Activated T-helper 17 cell treated with anti-CD3 and anti-CD28 coated beads, Interleukin-2, amount 50 U/mL, for 72 hours (primary cell): ENCODE results near the gene CABP4. TPM values are rescaled to one million over a fixed set of nuclear protein-coding genes. Genes with fewer than 3 reads are reported as not detected.

Experiments used
- ATAC-seq: fragments of 150-1000 bp; cut with Tn5 transposase; replicated peaks from 2 replicates; pipeline ENCODE4 v1.10.0; 2021; ENCODE audit warnings: mild to moderate bottlenecking, moderate library complexity
- H3K27ac Mint-ChIP-seq: one replicate; pipeline ENCODE4 v1.8.0; 2022; ENCODE audit warnings: mixed read lengths
- H3K27me3 Mint-ChIP-seq: one replicate; pipeline ENCODE4 v1.8.0; 2022; ENCODE audit warnings: mixed read lengths
- H3K36me3 Mint-ChIP-seq: one replicate; pipeline ENCODE4 v1.8.0; 2022; ENCODE audit warnings: low read depth, mild to moderate bottlenecking, mixed read lengths
- H3K4me1 Mint-ChIP-seq: one replicate; pipeline ENCODE4 v1.8.0; 2022; ENCODE audit warnings: mixed read lengths
- H3K4me3 Mint-ChIP-seq: one replicate; pipeline ENCODE4 v1.8.0; 2022; ENCODE audit warnings: mild to moderate bottlenecking, mixed read lengths
- H3K9me3 Mint-ChIP-seq: one replicate; pipeline ENCODE4 v1.8.0; 2022; ENCODE audit warnings: mixed read lengths
- total RNA-seq, 2 donors: library from RNA; stranded (reverse); gene quantifications; one replicate each; pipeline ENCODE4 v1.2.3, GENCODE V29; 2022

The CABP4 gene
- total RNA-seq, 2 donors from 2014 or later = 0.32 to 2.2 TPM

GRCh38 chr11:67505605-67506396, 50.6 kb downstream of the CABP4 start:
- peak; percentile 67 for ATAC-seq
- H3K9me3 Mint-ChIP-seq = no peaks in the 10 kb centered on the region
- peaks cover 71% of the 10 kb centered on the region for H3K36me3 Mint-ChIP-seq
- H3K4me3 Mint-ChIP-seq = peak overlapping the region; percentile 94
- peak overlapping the region; percentile 98 for H3K27ac Mint-ChIP-seq
- no peaks in the 10 kb centered on the region for H3K27me3 Mint-ChIP-seq
- peaks cover 25% of the 10 kb centered on the region for H3K4me1 Mint-ChIP-seq

GRCh38 chr11:67506426-67507051, 51.4 kb downstream of the CABP4 start:
- Mint-ChIP-seq H3K4me1 (peaks cover 18% of the 10 kb centered on the region), H3K27ac (peak overlapping the region; percentile 98), H3K4me3 (peak overlapping the region; percentile 94), H3K36me3 (peaks cover 64% of the 10 kb centered on the region), H3K9me3 (no peaks in the 10 kb centered on the region), H3K27me3 (no peaks in the 10 kb centered on the region)
- no peak for ATAC-seq

- peaks cover 18% of the 10 kb centered on the region for H3K4me1 Mint-ChIP-seq
- ATAC-seq = no peak
- no peaks in the 10 kb centered on the region for H3K27me3 Mint-ChIP-seq
These were observed 52.2 kb downstream of the CABP4 start for GRCh38 chr11:67507242-67507863.

GRCh38 chr11:67507864-67508485, 52.8 kb downstream of the CABP4 start, which contains the start of gene CDK2AP2:
CDK2AP2 (minus strand) TSS chr11:67508162; CDS start chr11:67508082, 80 bp downstream.
- no peaks in the 10 kb centered on the region for H3K9me3 Mint-ChIP-seq
- peak within 1 kb of the TSS; percentile 98 for H3K27ac Mint-ChIP-seq
- H3K4me3 Mint-ChIP-seq = peak within 1 kb of the TSS; percentile 94
- H3K27me3 Mint-ChIP-seq = no peaks in the 10 kb centered on the region
- H3K36me3 Mint-ChIP-seq = peaks cover 49% of the 10 kb centered on the region
- ATAC-seq = peak; percentile 77
- H3K4me1 Mint-ChIP-seq = peaks cover 15% of the 10 kb centered on the region

More at GRCh38 chr11:67507242-67507863, 52.2 kb downstream of the CABP4 start:
- Mint-ChIP-seq H3K27ac (peak overlapping the region; percentile 98), H3K4me3 (peak overlapping the region; percentile 94), H3K36me3 (peaks cover 55% of the 10 kb centered on the region), H3K9me3 (no peaks in the 10 kb centered on the region)

- ATAC-seq = peak; percentile 38
- Mint-ChIP-seq H3K4me1 (peaks cover 12% of the 10 kb centered on the region), H3K4me3 (peak overlapping the region; percentile 94), H3K27me3 (peaks cover 3% of the 10 kb centered on the region), H3K9me3 (no peaks in the 10 kb centered on the region), H3K27ac (peak overlapping the region; percentile 98), H3K36me3 (peaks cover 43% of the 10 kb centered on the region)
These were observed 53.5 kb downstream of the CABP4 start for GRCh38 chr11:67508486-67509121.

GRCh38 chr11:67510023-67510345, 54.8 kb downstream of the CABP4 start:
- Mint-ChIP-seq H3K4me3 (peak overlapping the region; percentile 94), H3K9me3 (no peaks in the 10 kb centered on the region), H3K27me3 (peaks cover 8% of the 10 kb centered on the region), H3K36me3 (peaks cover 34% of the 10 kb centered on the region), H3K4me1 (peaks cover 12% of the 10 kb centered on the region), H3K27ac (no peak overlapping the region)
- no peak for ATAC-seq

Other genes with a start within 250 kb of the CABP4 start
- 100 to 1,000 TPM; 197 to 265 TPM for gene GRK2, start 188.9 kb upstream of the CABP4 start, total RNA-seq
- 100 to 1,000 TPM; 102 to 137 TPM for gene ANKRD13D, start 166.1 kb upstream of the CABP4 start, total RNA-seq
- gene SSH3, start 151.8 kb upstream of the CABP4 start, total RNA-seq = 10 to 100 TPM; 15.8 to 22.0 TPM
- gene POLD4, start 101.8 kb upstream of the CABP4 start, total RNA-seq = 10 to 100 TPM; 32.4 to 60.2 TPM
- gene CLCF1, start 81.8 kb upstream of the CABP4 start, total RNA-seq = 1 to 10 TPM in 1 of 2 donors, under 1 TPM in 1; 0.22 to 1.1 TPM
- gene RAD9A, start 63.4 kb upstream of the CABP4 start, total RNA-seq = 10 to 100 TPM; 32.0 to 37.5 TPM
- 100 to 1,000 TPM; 220 to 322 TPM for gene PPP1CA, start 53.5 kb upstream of the CABP4 start, total RNA-seq
- 100 to 1,000 TPM; 155 to 197 TPM for gene TBC1D10C, start 51.3 kb upstream of the CABP4 start, total RNA-seq
- 10 to 100 TPM in 1 of 2 donors, 1 to 10 TPM in 1; 2.0 to 10.6 TPM for gene CARNS1, start 39.7 kb upstream of the CABP4 start, total RNA-seq
- 10 to 100 TPM; 62.3 to 63.0 TPM for gene RPS6KB2, start 26.9 kb upstream of the CABP4 start, total RNA-seq
- 100 to 1,000 TPM; 112 to 228 TPM for gene PTPRCAP, start 17.7 kb upstream of the CABP4 start, total RNA-seq
- gene CORO1B, start 11.9 kb upstream of the CABP4 start, total RNA-seq = 100 to 1,000 TPM; 303 to 326 TPM
- not detected for gene GPR152, start 2.6 kb upstream of the CABP4 start, total RNA-seq
- gene TMEM134, start 13.9 kb downstream of the CABP4 start, total RNA-seq = 10 to 100 TPM; 30.0 to 83.0 TPM
- 100 to 1,000 TPM; 152 to 186 TPM for gene AIP, start 27.7 kb downstream of the CABP4 start, total RNA-seq
- gene PITPNM1, start 50.0 kb downstream of the CABP4 start, total RNA-seq = 100 to 1,000 TPM in 1 of 2 donors, 10 to 100 TPM in 1; 97.9 to 111 TPM
- 10 to 100 TPM; 65.0 to 71.7 TPM for gene CDK2AP2, start 52.8 kb downstream of the CABP4 start, total RNA-seq
- not detected for gene CABP2, start 68.1 kb downstream of the CABP4 start, total RNA-seq
- 100 to 1,000 TPM; 187 to 394 TPM for gene GSTP1, start 128.5 kb downstream of the CABP4 start, total RNA-seq
- 100 to 1,000 TPM; 160 to 238 TPM for gene NDUFV1, start 151.6 kb downstream of the CABP4 start, total RNA-seq
- gene NUDT8, start 174.6 kb downstream of the CABP4 start, total RNA-seq = 10 to 100 TPM; 12.0 to 23.1 TPM
- not detected for gene TBX10, start 184.4 kb downstream of the CABP4 start, total RNA-seq
- gene ACY3, start 195.4 kb downstream of the CABP4 start, total RNA-seq = under 1 TPM in 1 of 2 donors, not detected in 1; 0.80 TPM
- not detected for gene ALDH3B2, start 219.3 kb downstream of the CABP4 start, total RNA-seq